ENCODE data around the gene DCDC2B. TPM values are rescaled to one million over a fixed set of nuclear protein-coding genes. Genes with fewer than 3 reads are reported as not detected.

The DCDC2B gene
- total and polyA plus RNA-seq, 2 of the 13 experiments (the other 11 are each of a cell fraction or from before 2014, with no cell fraction given): not detected

- 92% methylated on average over 7 of the region's 7 CpGs for WGBS (ENCODE audit: low lambda C conversion rate)
- H3K4me3 ChIP-seq (replicated peaks in 1 of 3; ENCODE audit: insufficient read depth in 1 of 3, low read depth in 2 of 3, low read length in 3 of 3): no peak overlapping the region
- BruUV-seq (replicated peaks): no TSS peak
- in situ Hi-C loops (cut with HindIII; ENCODE audit: extremely low pct_ligation_motif_present, low pct_unique_long_range_greater_than_20kb) (loop anchor here (10.0 kb wide), 1 partner anchor 196 kb away; no protein-coding TSS in a partner anchor), intact Hi-C loops (cut with micrococcal nuclease; ENCODE audit: unreplicated experiment) (no loop called here)
- H3K4me2 ChIP-seq (ENCODE audit: low read depth, low read length): no peak overlapping the region
- H3K9ac ChIP-seq (ENCODE audit: insufficient read depth, low read depth, low read length): no peak overlapping the region
- ChIA-PET POLR2A (interaction anchor here (0.6 to 1.4 kb wide), 3 partner anchors 22 to 298 kb away, joined by 3 to 5 read pairs (median 4); no protein-coding TSS in a partner anchor), CTCF (ENCODE audit: low intra/inter-chr PET ratio, low total read pairs) (no interaction called here)
- ATAC-seq: no peak
- peaks cover 25% of the 10 kb centered on the region for H3K79me2 ChIP-seq (ENCODE audit: insufficient read depth, low read length)
- no peaks in the 10 kb centered on the region; the same call in 1 of the 2 replicates for H4K20me1 ChIP-seq (ENCODE audit: insufficient read depth, low read length)
- H3K4me1 ChIP-seq (ENCODE audit: insufficient read depth, low read length): peaks cover 34% of the 10 kb centered on the region
- DNase-seq (ENCODE audit: low spot score): no peak
- FAIRE-seq: no peak
- TF ChIP-seq ZNF567 (CRISPR knock-in tag; IDR thresholded peaks at IDR 0.05; ENCODE audit: borderline replicate concordance): no peak
- H3K9me3 ChIP-seq (ENCODE audit: low read length): no peaks in the 10 kb centered on the region
- no peaks in the 10 kb centered on the region; a peak in 2 of 5 replicates for H3K27me3 ChIP-seq (ENCODE audit: control insufficient read depth in 1 of 2, insufficient read depth in 2 of 2, low read length in 2 of 2)
- H3K27ac ChIP-seq (ENCODE audit: extremely low read length, insufficient read depth, low read length): no peak overlapping the region
- H3K36me3 ChIP-seq (replicated peaks in 1 of 2; ENCODE audit: control insufficient read depth in 1 of 2, insufficient read depth in 2 of 2, low read length in 2 of 2): peaks cover 11 to 33% of the 10 kb centered on the region in 2 experiments; a peak in 4 of 5 replicates
- H2AFZ ChIP-seq (ENCODE audit: low read length): no peak overlapping the region
Observed at GRCh38 chr1:32219022-32219421, 10.1 kb downstream of the DCDC2B start.

GRCh38 chr1:32220746-32221580 lies 12.1 kb downstream of the DCDC2B start:
- FAIRE-seq (no peak), DNase-seq (ENCODE audit: low spot score) (no peak), ATAC-seq (no peak)
- peak overlapping the region; percentile 91 for H3K9ac ChIP-seq (ENCODE audit: insufficient read depth, low read depth, low read length)
- peak overlapping the region; percentile 91 for H3K4me2 ChIP-seq (ENCODE audit: low read depth, low read length)
- peaks cover 14 to 29% of the 10 kb centered on the region in 2 experiments; a peak in 4 of 5 replicates for H3K36me3 ChIP-seq (replicated peaks in 1 of 2; ENCODE audit: control insufficient read depth in 1 of 2, insufficient read depth in 2 of 2, low read length in 2 of 2)
- no peaks in the 10 kb centered on the region; a peak in 2 of 5 replicates for H3K27me3 ChIP-seq (ENCODE audit: control insufficient read depth in 1 of 2, insufficient read depth in 2 of 2, low read length in 2 of 2)
- POLR2A ChIA-PET: interaction anchor here (0.7 to 1.8 kb wide), 4 partner anchors 22 to 71 kb away, joined by 3 to 4 read pairs (median 4); partner anchors contain the start of genes HDAC1, LCK and TXLNA
- no peaks in the 10 kb centered on the region for H3K9me3 ChIP-seq (ENCODE audit: low read length)
- H2AFZ ChIP-seq (ENCODE audit: low read length): no peak overlapping the region
- intact Hi-C loops (cut with micrococcal nuclease; ENCODE audit: unreplicated experiment): no loop called here
- H3K4me3 ChIP-seq (replicated peaks in 1 of 3; ENCODE audit: insufficient read depth in 1 of 3, low read depth in 2 of 3, low read length in 3 of 3): peak overlapping the region; percentile 82 to 89 (median 85)
- H4K20me1 ChIP-seq (ENCODE audit: insufficient read depth, low read length): no peaks in the 10 kb centered on the region; the same call in 1 of the 2 replicates
- BruUV-seq (replicated peaks): no TSS peak
- H3K79me2 ChIP-seq (ENCODE audit: insufficient read depth, low read length): peaks cover 29% of the 10 kb centered on the region
- WGBS (ENCODE audit: low lambda C conversion rate): 96% methylated on average over 3 of the region's 4 CpGs
- in situ Hi-C loops (cut with HindIII; ENCODE audit: extremely low pct_ligation_motif_present, low pct_unique_long_range_greater_than_20kb): no loop called here
- H3K4me1 ChIP-seq (ENCODE audit: insufficient read depth, low read length): peaks cover 35% of the 10 kb centered on the region
- CTCF ChIA-PET (ENCODE audit: low intra/inter-chr PET ratio, low total read pairs): no interaction called here
- TF ChIP-seq NFYC (CRISPR knock-in tag; IDR thresholded peaks at IDR 0.05) (no peak), PAX8 (CRISPR knock-in tag; IDR thresholded peaks at IDR 0.05; ENCODE audit: borderline replicate concordance) (no peak), ZNF263 (CRISPR knock-in tag; IDR thresholded peaks at IDR 0.05) (peak; percentile 72), MXD4 (CRISPR knock-in tag; IDR thresholded peaks at IDR 0.05) (no peak), KDM6A (CRISPR knock-in tag; IDR thresholded peaks at IDR 0.05; ENCODE audit: low read depth) (no peak), ZNF24 (IDR thresholded peaks at IDR 0.05) (no peak), NCOA5 (CRISPR knock-in tag; IDR thresholded peaks at IDR 0.05) (no peak), WIZ (CRISPR knock-in tag; IDR thresholded peaks at IDR 0.05) (no peak)
- peak overlapping the region; percentile 69 for H3K27ac ChIP-seq (ENCODE audit: extremely low read length, insufficient read depth, low read length)
